PC-3 (cell line): ENCODE results near the gene ZYX. TPM values are rescaled to one million over a fixed set of nuclear protein-coding genes. Genes with fewer than 3 reads are reported as not detected.

Source experiments
- ATAC-seq: fragments of 200-7000 bp; cut with Tn5 transposase; 2 replicates; pipeline ENCODE4 v1.9.1; 2020; ENCODE audit warnings: mild to moderate bottlenecking, moderate library complexity
- Bru-seq: library from RNA; stranded (reverse); fragments of 400-500 nt; gene quantifications from one replicate; lab custom pipeline; 2021; lab: Mats Ljungman, UMichigan
- BruChase-seq, 2 experiments: library from RNA; stranded (reverse); fragments of 400-500 nt; gene quantifications; one replicate each; lab custom pipeline; 2021; lab: Mats Ljungman, UMichigan
- BruUV-seq: library from RNA; stranded (reverse); fragments of 400-500 nt; replicated peaks from 2 replicates; lab custom pipeline; 2021; lab: Mats Ljungman, UMichigan
- CTCF ChIA-PET: fragments of 300-600 bp; sonication (Branson Sonifier 250); formaldehyde crosslinking; loops from one replicate; lab custom pipeline; 2022; ENCODE audit warnings: antibody characterized with exemption; lab: Charles Lee
- POLR2A ChIA-PET: fragments of 300-600 bp; sonication (Branson Sonifier 250); formaldehyde crosslinking; loops from one replicate; lab custom pipeline; 2022; ENCODE audit warnings: antibody characterized with exemption; ENCODE audit not compliant: unreplicated experiment; lab: Charles Lee
- DNase-seq: peaks from one replicate; pipeline ENCODE4 v3.0.0-alpha.2; 2015
- H2AFZ ChIP-seq: fragments of 300-600 bp; sonication (generic); 2 replicates; pipeline ENCODE4 v1.6.0; 2016; ENCODE audit warnings: antibody characterized with exemption, low read length
- H3F3A ChIP-seq: fragments of 300-600 bp; sonication (generic); one replicate; pipeline ENCODE4 v1.6.0; 2017; ENCODE audit warnings: antibody characterized with exemption, low read length, control low read depth, mild to moderate bottlenecking; ENCODE audit not compliant: unreplicated experiment
- H3K27ac ChIP-seq: fragments of 300-600 bp; sonication (generic); 2 replicates; pipeline ENCODE4 v1.5.1; 2016; ENCODE audit warnings: mild to moderate bottlenecking, low read length
- H3K27me3 ChIP-seq: fragments of 300-600 bp; sonication (generic); 2 replicates; pipeline ENCODE4 v1.6.1; 2016; ENCODE audit warnings: low read length, mixed read lengths
- H3K36me3 ChIP-seq: fragments of 300-600 bp; sonication (generic); 2 replicates; pipeline ENCODE4 v1.6.1; 2016; ENCODE audit warnings: low read depth, mixed run types, low read length, mixed read lengths
- H3K4me1 ChIP-seq: fragments of 300-600 bp; sonication (generic); 2 replicates; pipeline ENCODE4 v1.5.1; 2016; ENCODE audit warnings: low read length; ENCODE audit not compliant: insufficient read depth
- H3K4me2 ChIP-seq: fragments of 300-600 bp; sonication (generic); 2 replicates; pipeline ENCODE4 v1.6.0; 2016; ENCODE audit warnings: low read length
- H3K4me3 ChIP-seq: fragments of 300-600 bp; sonication (generic); 2 replicates; pipeline ENCODE4 v1.5.1; 2016; ENCODE audit warnings: mild to moderate bottlenecking, low read length, mixed read lengths
- H3K79me2 ChIP-seq: fragments of 300-600 bp; sonication (generic); 2 replicates; pipeline ENCODE4 v1.6.1; 2017; ENCODE audit warnings: low read length, mixed read lengths
- H3K9ac ChIP-seq: fragments of 300-600 bp; sonication (generic); 2 replicates; pipeline ENCODE4 v1.6.0; 2016; ENCODE audit warnings: mild to moderate bottlenecking, low read length
- H3K9me2 ChIP-seq: fragments of 300-600 bp; sonication (generic); replicated peaks from 2 replicates; pipeline ENCODE4 v1.6.1; 2016; ENCODE audit warnings: mixed run types, low read length, mixed read lengths
- H3K9me3 ChIP-seq: fragments of 300-600 bp; sonication (generic); 2 replicates; pipeline ENCODE4 v1.6.1; 2016; ENCODE audit warnings: low read length, mixed read lengths
- H4K20me1 ChIP-seq: fragments of 300-600 bp; sonication (generic); 2 replicates; pipeline ENCODE4 v1.6.1; 2016; ENCODE audit warnings: low read length, mixed read lengths
- EZH2 ChIP-seq: fragments of 300-600 bp; sonication (generic); IDR thresholded peaks from one replicate; pipeline ENCODE4 v1.6.1; 2017; ENCODE audit warnings: antibody characterized with exemption, mild to moderate bottlenecking, low read length; ENCODE audit not compliant: unreplicated experiment
- EZH2phosphoT487 ChIP-seq: fragments of 300-600 bp; sonication (generic); IDR thresholded peaks from 2 replicates; pipeline ENCODE4 v1.6.1; 2018; ENCODE audit warnings: mild to moderate bottlenecking, antibody characterized with exemption, low read length, borderline replicate concordance
- intact Hi-C: fragments of 100-400 bp; cut with micrococcal nuclease; formaldehyde crosslinking; loops from 2 replicates; pipeline ENCODE4 v1.9.0; 2023
- long read RNA-seq: library from polyadenylated mRNA; unstranded; transcript quantifications from one replicate; pipeline ENCODE4 v2.0.0, GENCODE V29; 2021; ENCODE audit not compliant: unreplicated experiment
- total RNA-seq: library from RNA; depleted of rRNA; stranded (reverse); fragments of >200 nt; gene quantifications from 2 replicates; pipeline ENCODE4 v1.2.3, GENCODE V29; 2014; rRNA removed
- TF ChIP-seq, protein P1 (sequence below): fragments of 300-600 bp; sonication (generic); conservative IDR thresholded peaks from 2 replicates; pipeline ENCODE4 v1.5.1; 2017; ENCODE audit warnings: antibody characterized with exemption, low read depth, mild to moderate bottlenecking, low read length

The ZYX gene
- total RNA-seq (103 and 108 TPM in 2 replicates), Bru-seq, nascent RNA (percentile 99 among the genes with signal in this experiment), BruChase-seq, experiment 1, labeled RNA remaining after a 6-hour chase (percentile 99 among the genes with signal in this experiment), BruChase-seq, experiment 2, labeled RNA remaining after a 2-hour chase (percentile 100 among the genes with signal in this experiment)
- long read RNA-seq, transcript ZYX-201 (10 exons, 2,493 nt) = major isoform, 183 of 2,044 reads
- long read RNA-seq, partial matches to known transcripts = 1,524 of 2,044 reads
- long read RNA-seq, other reads (novel, unspliced or antisense) = 337 of 2,044 reads

GRCh38 chr7:143380646-143381426 lies at the start of gene ZYX:
Gene ZYX (plus strand): TSS chr7:143381345. CDS start chr7:143381572, 227 bp downstream.
- TF ChIP-seq, protein P1, sequence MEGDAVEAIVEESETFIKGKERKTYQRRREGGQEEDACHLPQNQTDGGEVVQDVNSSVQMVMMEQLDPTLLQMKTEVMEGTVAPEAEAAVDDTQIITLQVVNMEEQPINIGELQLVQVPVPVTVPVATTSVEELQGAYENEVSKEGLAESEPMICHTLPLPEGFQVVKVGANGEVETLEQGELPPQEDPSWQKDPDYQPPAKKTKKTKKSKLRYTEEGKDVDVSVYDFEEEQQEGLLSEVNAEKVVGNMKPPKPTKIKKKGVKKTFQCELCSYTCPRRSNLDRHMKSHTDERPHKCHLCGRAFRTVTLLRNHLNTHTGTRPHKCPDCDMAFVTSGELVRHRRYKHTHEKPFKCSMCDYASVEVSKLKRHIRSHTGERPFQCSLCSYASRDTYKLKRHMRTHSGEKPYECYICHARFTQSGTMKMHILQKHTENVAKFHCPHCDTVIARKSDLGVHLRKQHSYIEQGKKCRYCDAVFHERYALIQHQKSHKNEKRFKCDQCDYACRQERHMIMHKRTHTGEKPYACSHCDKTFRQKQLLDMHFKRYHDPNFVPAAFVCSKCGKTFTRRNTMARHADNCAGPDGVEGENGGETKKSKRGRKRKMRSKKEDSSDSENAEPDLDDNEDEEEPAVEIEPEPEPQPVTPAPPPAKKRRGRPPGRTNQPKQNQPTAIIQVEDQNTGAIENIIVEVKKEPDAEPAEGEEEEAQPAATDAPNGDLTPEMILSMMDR = no peak
- TF ChIP-seq EZH2phosphoT487 (no peak), EZH2 (no peak)
- ATAC-seq (peak; percentile 67), DNase-seq (peak; percentile 91)
- no peaks in the 10 kb centered on the region for H3K9me2 ChIP-seq
- peak within 1 kb of the TSS; percentile 96 for H3K4me3 ChIP-seq
- no peaks in the 10 kb centered on the region for H3K27me3 ChIP-seq
- H3K36me3 ChIP-seq = peaks cover 11% of the 10 kb centered on the region; the same call in 1 of the 2 replicates
- peak within 1 kb of the TSS; percentile 94 for H3K9ac ChIP-seq
- CTCF ChIA-PET = interaction anchor here (0.6 to 1.2 kb wide), 8 partner anchors 9 to 110 kb away, joined by 4 to 12 read pairs (median 5); no protein-coding TSS in a partner anchor
- H4K20me1 ChIP-seq = peaks cover 38% of the 10 kb centered on the region
- no TSS peak for BruUV-seq
- H3F3A ChIP-seq = no peaks in the 10 kb centered on the region
- peaks cover 50% of the 10 kb centered on the region for H3K4me1 ChIP-seq
- intact Hi-C loops = loop anchor here (1.0 to 5.0 kb wide), 5 partner anchors 36 to 140 kb away; no protein-coding TSS in a partner anchor
- H3K9me3 ChIP-seq = no peaks in the 10 kb centered on the region
- peak within 1 kb of the TSS; percentile 95 for H3K27ac ChIP-seq
- H2AFZ ChIP-seq = peak within 1 kb of the TSS; percentile 94
- H3K4me2 ChIP-seq = peak within 1 kb of the TSS; percentile 100
- POLR2A ChIA-PET = interaction anchor here (0.6 to 1.6 kb wide), 2 partner anchors 46 to 50 kb away, joined by 4 to 14 read pairs; no protein-coding TSS in a partner anchor
- peaks cover 70% of the 10 kb centered on the region for H3K79me2 ChIP-seq

- no peaks in the 10 kb centered on the region for H3K9me3 ChIP-seq
- no peaks in the 10 kb centered on the region for H4K20me1 ChIP-seq
- peak overlapping the region; percentile 76 for H3K4me2 ChIP-seq
- BruUV-seq = no TSS peak
- peak; percentile 69 for DNase-seq
- ChIA-PET POLR2A (interaction anchor here (0.6 to 1.2 kb wide), 6 partner anchors 22 to 47 kb away, joined by 3 to 11 read pairs (median 5); no protein-coding TSS in a partner anchor), CTCF (interaction anchor here (0.6 to 1.1 kb wide), 3 partner anchors 9 to 697 kb away, joined by 3 to 4 read pairs (median 4); no protein-coding TSS in a partner anchor)
- no peaks in the 10 kb centered on the region for H3K36me3 ChIP-seq
- H3K4me1 ChIP-seq = peaks cover 61% of the 10 kb centered on the region
- peaks cover 8% of the 10 kb centered on the region for H3F3A ChIP-seq
- H2AFZ ChIP-seq = no peak overlapping the region
- no peak for TF ChIP-seq EZH2
- TF ChIP-seq EZH2phosphoT487 = no peak
- TF ChIP-seq, protein P1 = no peak
- no peaks in the 10 kb centered on the region for H3K27me3 ChIP-seq
- peak overlapping the region; percentile 65 for H3K9ac ChIP-seq
- ATAC-seq = peak; percentile 26
- H3K79me2 ChIP-seq = no peaks in the 10 kb centered on the region
- peak overlapping the region; percentile 96 for H3K27ac ChIP-seq
- peak overlapping the region; percentile 36; the same call in 1 of the 2 replicates for H3K4me3 ChIP-seq
- no peaks in the 10 kb centered on the region for H3K9me2 ChIP-seq
- intact Hi-C loops = loop anchor here (1.0 kb wide), 2 partner anchors 9 to 46 kb away; no protein-coding TSS in a partner anchor
Observed at GRCh38 chr7:143334244-143334643, 46.9 kb upstream of the ZYX start.
